Pericardium fibroblast (primary cell): ENCODE results near the gene DMRT3. TPM values are rescaled to one million over a fixed set of nuclear protein-coding genes. Genes with fewer than 3 reads are reported as not detected.

Experiments used
- total RNA-seq: library from RNA; depleted of rRNA; stranded (reverse); fragments of >200 nt; gene quantifications from 2 replicates; pipeline ENCODE4 v1.2.3, GENCODE V29; 2015

DMRT3 gene
- total RNA-seq = not detected in 2 replicates

GRCh38 chr9:976258-976942, at the start of gene DMRT3:
TSS of gene DMRT3 (plus strand) at chr9:976655. CDS start at chr9:977002, 347 bp downstream.

Other genes starting within 250 kb of the DMRT3 start
- gene DMRT1, start 135.0 kb upstream of the DMRT3 start, total RNA-seq = not detected in 2 replicates
- 0.26 TPM in 1 of 2 replicates, not detected in the other for gene DMRT2, start 73.7 kb downstream of the DMRT3 start, total RNA-seq